ENCODE results near the gene HHIPL1. TPM values are rescaled to one million over a fixed set of nuclear protein-coding genes. Genes with fewer than 3 reads are reported as not detected.

Gene HHIPL1
- total RNA-seq, 3 donors from 2014 or later (not counting 1 experiment from before 2014, with no cell fraction given) = not detected

- no peaks in the 10 kb centered on the region for H3K4me1 ChIP-seq (ENCODE audit: control insufficient read depth, insufficient read depth, low read length)
- H3K36me3 ChIP-seq (ENCODE audit: control insufficient read depth, insufficient read depth, low read length) = no peaks in the 10 kb centered on the region
- H3K4me3 Mint-ChIP-seq = no peak overlapping the region
- no peaks in the 10 kb centered on the region for H3K9me3 ChIP-seq (ENCODE audit: control insufficient read depth, insufficient read depth, low read length)
- no peak for TF ChIP-seq CTCF (IDR thresholded peaks at IDR 0.05)
- intact Hi-C loops (cut with micrococcal nuclease) = no loop called here
- H3K27ac ChIP-seq (ENCODE audit: low read length) = no peak overlapping the region
- H3K36me3 Mint-ChIP-seq = no peaks in the 10 kb centered on the region
- no peaks in the 10 kb centered on the region for H3K4me1 Mint-ChIP-seq
- H3K27me3 ChIP-seq (ENCODE audit: control insufficient read depth, insufficient read depth, low read length) = peaks cover 2% of the 10 kb centered on the region
- no peak overlapping the region for H3K27ac Mint-ChIP-seq
- no peaks in the 10 kb centered on the region for H3K9me3 Mint-ChIP-seq
- WGBS (ENCODE audit: insufficient coverage) = 93% methylated on average over 11 of the region's 12 CpGs
- ATAC-seq (no peak), DNase-seq (peak in 1 of 2 donors; percentile 6)
- H3K27me3 Mint-ChIP-seq (ENCODE audit: low read depth in 2 of 2) = peaks cover 6 to 17% of the 10 kb centered on the region in 2 donors
- no peak overlapping the region for H3K4me3 ChIP-seq (ENCODE audit: low read length)
Measured at GRCh38 chr14:99721792-99722516, 77.0 kb downstream of the HHIPL1 start.

- no peaks in the 10 kb centered on the region for H3K4me1 Mint-ChIP-seq
- ATAC-seq (no peak), DNase-seq (peak in 1 of 2 donors; percentile 5)
- H3K4me1 ChIP-seq (ENCODE audit: control insufficient read depth, insufficient read depth, low read length) = no peaks in the 10 kb centered on the region
- no peak overlapping the region for H3K4me3 Mint-ChIP-seq
- H3K9me3 Mint-ChIP-seq = no peaks in the 10 kb centered on the region
- no peak overlapping the region for H3K27ac ChIP-seq (ENCODE audit: low read length)
- 89% methylated on average over 9 of the region's 9 CpGs for WGBS (ENCODE audit: insufficient coverage)
- intact Hi-C loops (cut with micrococcal nuclease) = no loop called here
- no peaks in the 10 kb centered on the region for H3K36me3 ChIP-seq (ENCODE audit: control insufficient read depth, insufficient read depth, low read length)
- peaks cover 2% of the 10 kb centered on the region for H3K27me3 ChIP-seq (ENCODE audit: control insufficient read depth, insufficient read depth, low read length)
- H3K36me3 Mint-ChIP-seq = no peaks in the 10 kb centered on the region
- no peak for TF ChIP-seq CTCF (IDR thresholded peaks at IDR 0.05)
- no peak overlapping the region for H3K27ac Mint-ChIP-seq
- peaks cover 6 to 18% of the 10 kb centered on the region in 2 donors for H3K27me3 Mint-ChIP-seq (ENCODE audit: low read depth in 2 of 2)
- no peak overlapping the region for H3K4me3 ChIP-seq (ENCODE audit: low read length)
- no peaks in the 10 kb centered on the region for H3K9me3 ChIP-seq (ENCODE audit: control insufficient read depth, insufficient read depth, low read length)
Measured at GRCh38 chr14:99722741-99723140, 77.8 kb downstream of the HHIPL1 start.

- H3K9me3 Mint-ChIP-seq = no peaks in the 10 kb centered on the region
- no peaks in the 10 kb centered on the region for H3K36me3 ChIP-seq (ENCODE audit: control insufficient read depth, insufficient read depth, low read length)
- H3K4me3 Mint-ChIP-seq = no peak overlapping the region
- intact Hi-C loops (cut with micrococcal nuclease) = no loop called here
- H3K27me3 ChIP-seq (ENCODE audit: control insufficient read depth, insufficient read depth, low read length) = peaks cover 2% of the 10 kb centered on the region
- no peaks in the 10 kb centered on the region for H3K9me3 ChIP-seq (ENCODE audit: control insufficient read depth, insufficient read depth, low read length)
- H3K4me1 Mint-ChIP-seq = no peaks in the 10 kb centered on the region
- no peak overlapping the region for H3K27ac Mint-ChIP-seq
- 95% methylated on average over 5 of the region's 5 CpGs for WGBS (ENCODE audit: insufficient coverage)
- H3K4me3 ChIP-seq (ENCODE audit: low read length) = no peak overlapping the region
- no peaks in the 10 kb centered on the region for H3K4me1 ChIP-seq (ENCODE audit: control insufficient read depth, insufficient read depth, low read length)
- no peak for TF ChIP-seq CTCF (IDR thresholded peaks at IDR 0.05)
- ATAC-seq = no peak
- H3K27ac ChIP-seq (ENCODE audit: low read length) = no peak overlapping the region
- no peaks in the 10 kb centered on the region for H3K36me3 Mint-ChIP-seq
- peak in 1 of 2 donors; percentile 5 for DNase-seq
- peaks cover 6 to 19% of the 10 kb centered on the region in 2 donors for H3K27me3 Mint-ChIP-seq (ENCODE audit: low read depth in 2 of 2)
Measured at GRCh38 chr14:99724196-99724891, 79.4 kb downstream of the HHIPL1 start.

Data from natural killer cell (primary cell).